Kidney (tissue), 14 donors: ENCODE measurements around the gene SLITRK2. TPM values are rescaled to one million over a fixed set of nuclear protein-coding genes. Genes with fewer than 3 reads are reported as not detected.

Experiments
- DNase-seq, 5 donors: peaks; one replicate each; pipeline ENCODE4 v3.0.0-alpha.2; 2013 to 2020
- FAIRE-seq: peaks from 2 replicates; lab custom pipeline; 2012; peaks lifted over from hg19 to GRCh38; lab: Jason Lieb, UNC
- H3K27ac ChIP-seq, 2 donors: one replicate each; pipeline ENCODE4 v1.7.0; 2013; ENCODE audit warnings: low read depth in 2 of 2, low read length in 2 of 2, inconsistent platforms in 1 of 2
- H3K27me3 ChIP-seq: one replicate; pipeline ENCODE4 v1.7.1; 2013; ENCODE audit warnings: low read length, inconsistent platforms; ENCODE audit not compliant: control insufficient read depth, insufficient read depth
- H3K36me3 ChIP-seq, 3 donors: one replicate each; pipeline versions ENCODE4 v1.7.0 to v1.7.1; 2013; ENCODE audit warnings: low read length in 3 of 3, control low read depth in 1 of 3, inconsistent platforms in 1 of 3; ENCODE audit not compliant: insufficient read depth in 3 of 3, control insufficient read depth in 2 of 3
- H3K4me1 ChIP-seq, 3 donors: one replicate each; pipeline versions ENCODE4 v1.7.0 to v1.7.1; 2013; ENCODE audit warnings: low read length in 3 of 3, inconsistent platforms in 1 of 3, low read depth in 1 of 3; ENCODE audit not compliant: control insufficient read depth in 2 of 3, insufficient read depth in 2 of 3
- H3K4me3 ChIP-seq, 3 donors: one replicate each; pipeline versions ENCODE4 v1.7.0 to v1.8.1; 2013; ENCODE audit warnings: low read length in 3 of 3, control low read depth in 1 of 3, inconsistent platforms in 1 of 3
- H3K9ac ChIP-seq, 3 donors: one replicate each; pipeline versions ENCODE4 v1.7.0 to v1.7.1; 2013; ENCODE audit warnings: low read length in 3 of 3, control low read depth in 1 of 3, inconsistent platforms in 1 of 3
- H3K9me3 ChIP-seq, 3 donors: one replicate each; pipeline versions ENCODE4 v1.7.0 to v1.7.1; 2013; ENCODE audit warnings: low read length in 3 of 3, control low read depth in 1 of 3, inconsistent platforms in 1 of 3; ENCODE audit not compliant: control insufficient read depth in 2 of 3, insufficient read depth in 1 of 3
- CTCF ChIP-seq: IDR thresholded peaks from 3 replicates; pipeline ENCODE4 v1.5.1; 2012; ENCODE audit warnings: mild to moderate bottlenecking, moderate library complexity, borderline replicate concordance; ENCODE audit not compliant: insufficient read depth; ENCODE audit errors: extremely low read depth
- intact Hi-C: fragments of 100-400 bp; cut with DNase I; formaldehyde crosslinking; loops from one replicate; pipeline ENCODE4 v1.11.1; 2022
- polyA plus RNA-seq: library from polyadenylated mRNA; stranded (reverse); fragments of 350-450 nt; fragmentation: Illumina TruSeq; extraction: RNeasy Lipid Tissue Mini Kit (QIAGEN cat#74804); gene quantifications from one replicate; pipeline ENCODE4 v1.2.3, GENCODE V29; 2014; ENCODE audit warnings: low read depth, low replicate concordance; ENCODE audit not compliant: insufficient read depth
- total RNA-seq: library from RNA; stranded (reverse); fragmentation: NEBNext Ultra II Directional; extraction: Animal tissue kit (Norgen Biotek cat#: 25700); gene quantifications from one replicate; pipeline ENCODE4 v1.2.1, GENCODE V29; 2021
- donor health status: control.
- donor health status: control.
- donor health status: control.
- donor health status: control.
- donor health status: control.
- donor health status: DM: yes; HTN: yes; CAD: no.
- donor health status: Normal renal cell carcinoma (clear cell type).

SLITRK2 gene
- total and polyA plus RNA-seq, 2 donors from 2014 or later: 0.34 to 3.8 TPM

DNA sequence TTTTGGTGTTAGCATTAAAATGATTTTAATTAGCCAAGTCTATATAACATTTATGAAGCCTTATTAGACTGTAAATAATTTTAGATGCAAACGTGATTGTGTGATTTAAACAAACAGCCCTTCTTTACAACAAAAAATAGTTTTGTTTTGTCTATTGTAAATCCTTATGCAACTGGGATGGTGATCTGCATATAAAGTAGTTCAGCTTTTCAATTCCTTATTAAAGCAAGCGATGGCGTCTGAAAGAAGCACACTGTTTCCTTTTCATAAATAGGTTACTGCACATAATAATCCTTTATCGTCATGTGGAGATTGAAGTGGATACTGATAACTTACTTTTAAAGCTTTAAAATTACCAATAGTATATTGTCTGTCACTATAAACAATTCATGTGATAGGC, 8.8 kb downstream of the SLITRK2 start:
- FAIRE-seq: no peak
- H3K4me1 ChIP-seq: no peaks in the 10 kb centered on the region
- H3K9ac ChIP-seq: no peak overlapping the region
- no peak overlapping the region for H3K27ac ChIP-seq
- no peak for DNase-seq
- no peaks in the 10 kb centered on the region for H3K9me3 ChIP-seq
- TF ChIP-seq CTCF: no peak
- intact Hi-C loops: no loop called here
- H3K4me3 ChIP-seq: no peak overlapping the region
- peaks cover 3% of the 10 kb centered on the region for H3K27me3 ChIP-seq
- no peaks in the 10 kb centered on the region for H3K36me3 ChIP-seq

- Histone ChIP-seq H3K9ac (no peak overlapping the region), H3K4me1 (no peaks in the 10 kb centered on the region), H3K27ac (no peak overlapping the region), H3K36me3 (no peaks in the 10 kb centered on the region), H3K27me3 (no peaks in the 10 kb centered on the region), H3K9me3 (no peaks in the 10 kb centered on the region), H3K4me3 (no peak overlapping the region)
- TF ChIP-seq CTCF: no peak
- intact Hi-C loops: no loop called here
- DNase-seq: no peak
- FAIRE-seq: no peak
Observed at GRCh38 chrX:145832796-145833195, 15.2 kb downstream of the SLITRK2 start.

- no peaks in the 10 kb centered on the region for H3K36me3 ChIP-seq
- DNase-seq (no peak), FAIRE-seq (no peak)
- no peaks in the 10 kb centered on the region for H3K9me3 ChIP-seq
- intact Hi-C loops: no loop called here
- no peak overlapping the region for H3K27ac ChIP-seq
- H3K27me3 ChIP-seq: no peaks in the 10 kb centered on the region
- TF ChIP-seq CTCF: no peak
- no peak overlapping the region for H3K4me3 ChIP-seq
- no peaks in the 10 kb centered on the region for H3K4me1 ChIP-seq
- no peak overlapping the region for H3K9ac ChIP-seq
Observed at GRCh38 chrX:145840531-145840930, 22.9 kb downstream of the SLITRK2 start.
